Measurements from ENCODE around the gene NALCN.

NALCN gene

DNA sequence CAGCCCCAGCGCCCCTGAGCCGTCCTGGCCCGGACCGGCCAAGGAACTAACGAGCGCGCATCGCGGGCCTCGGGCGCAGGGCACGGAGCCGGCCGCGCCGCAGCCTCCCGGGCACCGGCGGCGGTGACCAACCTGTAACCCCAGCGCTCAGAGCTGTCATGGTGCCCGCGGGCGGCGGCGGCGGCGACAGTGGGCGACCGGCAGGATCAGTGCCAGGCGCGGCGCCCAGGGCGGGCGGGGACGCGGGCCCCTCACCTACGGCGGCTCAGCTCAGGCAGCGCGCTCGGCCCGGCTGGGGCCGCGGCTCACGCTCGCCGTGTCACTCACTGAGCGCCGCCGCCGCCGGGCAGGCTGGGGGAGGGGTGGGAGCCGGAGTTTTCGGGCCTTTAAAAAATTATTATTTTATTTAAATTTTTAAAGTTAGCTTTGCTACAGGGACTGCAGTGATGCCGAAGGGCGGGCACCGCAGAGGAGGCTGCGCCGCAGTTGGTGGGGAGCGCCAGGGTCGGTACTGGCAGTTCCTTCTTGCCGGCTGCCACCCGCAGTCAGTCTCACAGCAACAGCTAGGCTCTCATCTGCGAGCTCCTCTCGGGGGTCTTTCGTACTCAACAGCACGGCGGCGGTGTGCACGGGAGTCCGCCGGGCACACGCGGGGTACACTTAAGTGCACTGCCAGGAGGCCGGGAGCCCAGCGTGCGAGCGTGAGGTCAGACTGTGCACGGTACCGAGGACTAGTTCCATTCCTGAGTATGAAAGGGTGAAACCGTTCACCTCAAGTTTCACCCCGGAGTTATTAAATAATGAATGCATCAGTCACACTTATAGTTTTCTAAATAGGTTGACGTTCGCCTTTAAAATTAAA, at the start of gene NALCN:
Gene NALCN (minus strand): TSS at position 328 of the 862 bp plus-strand sequence. CDS start 17,382 bp downstream, outside the sequence.
- no peak for DNase-seq

- DNase-seq, result no peak
Measured at GRCh38 chr13:101465877-101466276, 49.6 kb upstream of the NALCN start.

DNA sequence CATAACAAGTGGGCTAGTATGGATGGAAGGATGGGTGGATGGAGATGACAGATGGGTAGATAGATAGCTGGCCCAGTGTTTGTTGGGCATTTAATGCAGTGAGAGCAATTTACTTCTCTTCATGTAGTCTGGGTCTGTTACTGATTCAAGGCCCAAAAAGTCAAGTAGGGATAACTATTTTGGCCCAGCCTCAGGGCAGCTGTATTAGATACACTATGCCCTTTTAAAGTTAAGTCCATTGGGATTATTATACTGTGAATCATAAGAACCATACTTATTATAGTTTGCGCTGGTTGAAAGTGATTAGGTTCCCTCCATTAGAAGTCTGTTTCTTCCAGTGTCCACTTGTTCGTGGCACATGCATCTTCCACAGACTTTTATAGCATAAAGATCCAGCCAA, 40.9 kb upstream of the NALCN start:
- no peak for DNase-seq

DNA sequence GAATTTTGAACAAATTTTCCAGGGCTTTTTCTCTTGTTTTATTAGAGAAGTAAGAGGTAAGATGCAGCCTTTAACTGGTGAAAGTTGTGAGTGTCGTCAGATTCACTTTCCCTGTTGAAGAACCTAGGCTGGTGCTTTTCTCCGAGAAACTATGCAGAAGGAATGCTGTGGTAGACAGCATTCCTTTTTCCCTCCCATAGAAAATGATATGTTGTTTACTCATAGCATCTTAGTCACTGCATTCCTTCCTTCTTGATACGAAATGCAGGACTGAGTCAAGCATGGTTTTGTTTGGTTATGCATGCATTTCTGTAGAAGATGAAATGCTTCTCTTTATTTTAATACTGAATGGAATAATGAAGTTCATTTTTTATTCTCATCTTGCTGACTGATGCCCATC, 39.6 kb upstream of the NALCN start:
- DNase-seq, result no peak

DNA sequence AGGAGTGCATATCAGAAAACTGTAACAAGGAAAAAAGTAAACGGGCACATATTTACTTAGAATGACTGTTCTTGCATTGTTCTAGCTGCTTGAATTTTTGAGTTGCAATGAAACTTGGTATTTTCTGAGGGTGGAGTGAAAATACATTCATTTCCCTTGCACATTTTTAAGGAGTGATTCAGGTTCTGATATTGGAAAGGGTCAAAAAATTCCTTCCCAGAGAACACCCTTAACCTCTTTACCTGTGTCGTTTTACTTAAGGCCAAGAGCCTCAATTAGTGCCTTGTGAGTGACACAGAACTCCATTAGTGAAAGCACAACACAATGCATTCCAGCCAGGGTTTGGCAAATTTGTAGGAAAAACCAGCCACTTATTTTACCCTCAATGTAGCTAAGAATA, 38.5 kb upstream of the NALCN start:
- DNase-seq, result no peak

- no peak for DNase-seq
Measured at GRCh38 chr13:101453784-101454201, 37.5 kb upstream of the NALCN start.

GRCh38 chr13:101452519-101453485, 36.5 kb upstream of the NALCN start, which contains the start of gene ITGBL1:
ITGBL1 (plus strand) TSS chr13:101452675; CDS start chr13:101452834, 159 bp downstream.
- DNase-seq, result no peak

DNA sequence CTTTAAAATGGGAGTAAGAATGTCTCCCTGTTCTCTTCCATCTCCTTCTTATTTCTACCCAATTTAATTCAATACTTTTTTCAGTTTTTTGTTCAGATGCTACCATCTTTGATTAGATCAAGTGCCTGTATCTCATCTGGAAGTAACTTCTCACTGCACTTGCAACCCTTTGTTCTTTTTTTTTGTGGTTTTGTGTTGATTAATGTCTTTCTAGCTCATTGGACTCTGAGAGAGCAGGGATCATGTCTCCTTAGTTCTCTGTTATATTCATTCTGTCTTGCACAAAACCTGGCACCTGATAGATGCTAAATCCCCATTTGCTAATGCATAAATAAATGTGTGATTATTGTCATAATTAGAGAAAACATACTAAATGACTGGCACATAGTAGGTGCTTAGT, 35.3 kb upstream of the NALCN start:
- DNase-seq, result no peak

- DNase-seq, result no peak
Measured at GRCh38 chr13:101450749-101451130, 34.4 kb upstream of the NALCN start.

DNA sequence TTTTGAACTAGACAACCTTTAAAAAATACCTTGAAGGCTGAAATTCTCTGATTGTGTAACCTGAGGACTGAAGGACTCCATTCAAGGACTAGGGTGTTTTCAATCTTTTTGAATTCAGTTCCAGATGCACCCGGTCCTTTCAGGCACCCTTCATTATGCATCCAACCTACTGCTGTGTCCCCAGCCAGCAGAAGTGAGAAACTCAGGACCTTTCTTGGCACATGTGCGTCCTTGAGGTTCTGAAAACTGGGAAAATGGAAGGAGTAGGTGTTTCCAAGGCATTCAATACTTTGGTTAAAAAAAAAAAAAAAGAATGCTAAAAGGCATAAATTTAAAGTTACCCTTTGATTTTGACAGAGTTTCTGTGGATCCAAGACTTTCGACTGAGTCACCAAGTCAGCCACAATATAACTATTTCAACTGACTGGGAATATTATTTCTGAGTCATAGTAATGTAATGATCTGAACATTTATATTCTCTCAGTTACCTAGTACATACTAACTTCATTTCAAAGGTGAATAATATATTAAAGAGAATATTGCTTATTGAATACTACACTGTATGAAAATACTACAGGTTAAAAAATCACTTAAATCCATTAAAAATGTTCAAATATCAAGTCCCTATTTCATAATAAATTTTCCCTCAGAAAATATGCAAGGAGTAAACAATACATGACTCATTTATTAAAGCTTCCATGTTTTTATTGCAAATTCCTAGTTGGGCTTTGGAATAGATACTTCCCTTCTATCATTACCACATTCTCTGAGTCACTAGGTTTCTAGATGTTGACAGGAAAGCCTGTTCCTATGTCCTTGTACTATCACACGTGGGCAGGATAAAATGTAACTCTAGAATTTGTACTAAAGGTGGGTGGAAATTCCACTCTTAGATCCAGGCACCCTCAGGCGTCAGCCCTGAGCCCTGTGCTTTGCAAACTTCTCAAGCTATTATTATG, 33.8 kb upstream of the NALCN start:
- DNase-seq, result no peak

- DNase-seq, result no peak
Measured at GRCh38 chr13:101447852-101448251, 31.5 kb upstream of the NALCN start.

- no peak for DNase-seq
Measured at GRCh38 chr13:101434486-101434885, 18.2 kb upstream of the NALCN start.

DNA sequence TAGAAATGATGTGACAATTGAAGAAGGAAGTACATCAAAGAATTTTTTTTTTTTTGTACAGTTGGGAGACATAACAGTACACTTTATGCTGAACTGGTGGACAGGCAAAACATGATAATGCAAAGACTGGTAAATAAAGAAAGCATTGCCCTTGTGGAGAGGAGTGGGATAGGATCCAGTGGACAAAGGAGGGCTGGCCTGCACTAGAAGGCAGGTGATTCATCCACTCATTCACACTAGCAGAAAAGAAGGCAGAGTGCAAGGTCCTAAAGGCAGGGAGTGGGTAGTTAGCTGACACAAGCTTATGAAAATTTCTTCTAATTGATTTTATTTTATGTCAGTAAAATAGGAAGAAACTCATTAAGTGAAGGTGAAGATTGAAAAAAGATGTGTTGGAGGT, 17.6 kb upstream of the NALCN start:
- no peak for DNase-seq

DNA sequence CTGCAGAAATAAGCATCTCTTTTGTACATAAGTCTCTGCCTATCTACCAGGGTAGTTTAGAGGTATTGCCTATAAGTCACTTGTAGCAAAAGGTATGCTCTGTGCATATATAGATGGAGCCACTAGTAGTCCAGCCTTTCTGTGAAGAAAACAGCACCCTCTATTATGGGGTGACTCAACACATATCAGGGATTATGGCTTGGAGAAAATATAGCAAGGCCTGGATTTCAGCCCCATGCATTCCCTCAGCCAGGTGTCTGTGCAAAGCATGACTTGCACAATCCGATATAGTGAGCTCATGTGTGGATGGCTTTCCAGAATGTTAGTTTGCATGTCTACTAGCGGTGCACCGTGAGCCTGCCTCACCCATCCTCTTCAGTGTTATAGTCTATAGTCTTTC, 13.4 kb upstream of the NALCN start:
- no peak for DNase-seq

- no peak for DNase-seq
Measured at GRCh38 chr13:101425623-101426022, 9.3 kb upstream of the NALCN start.

GRCh38 chr13:101425156-101425471, 8.8 kb upstream of the NALCN start:
- no peak for DNase-seq

DNA sequence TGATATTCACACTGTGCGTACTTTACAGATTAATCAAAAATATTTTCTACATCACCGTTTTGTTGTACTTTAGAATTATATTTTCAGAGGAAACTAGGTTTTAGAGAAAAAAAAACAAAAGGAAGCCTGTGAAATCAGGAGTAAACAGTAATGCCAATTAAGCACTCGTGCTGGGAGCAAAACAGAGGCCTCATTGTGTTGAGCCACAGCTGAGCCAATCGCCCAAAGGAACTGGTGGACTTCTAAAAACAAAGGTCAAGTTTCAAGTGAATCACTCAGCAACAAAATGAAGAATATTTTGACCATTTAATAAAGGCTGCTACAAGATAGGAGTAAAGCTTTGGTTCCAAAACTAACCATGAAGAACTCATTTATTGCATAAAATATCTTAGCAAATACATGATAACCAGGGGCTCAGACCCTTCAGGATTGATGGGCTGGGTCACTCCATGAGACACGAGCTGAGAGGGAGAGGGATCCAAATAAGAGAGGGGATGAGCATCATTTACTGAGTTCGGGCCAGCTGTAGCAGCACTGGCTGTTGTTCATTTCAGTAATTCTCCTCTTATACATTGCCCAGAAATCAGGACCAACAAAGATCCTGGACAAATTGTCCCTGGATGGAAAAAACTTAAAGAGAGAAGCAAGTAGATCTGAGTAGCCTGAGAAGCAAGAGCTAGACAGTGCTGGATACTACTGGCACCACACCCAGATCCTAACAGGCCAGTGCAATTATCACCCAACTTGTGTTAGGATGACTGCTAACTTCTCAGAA, 8.3 kb upstream of the NALCN start:
- DNase-seq, result no peak

DNA sequence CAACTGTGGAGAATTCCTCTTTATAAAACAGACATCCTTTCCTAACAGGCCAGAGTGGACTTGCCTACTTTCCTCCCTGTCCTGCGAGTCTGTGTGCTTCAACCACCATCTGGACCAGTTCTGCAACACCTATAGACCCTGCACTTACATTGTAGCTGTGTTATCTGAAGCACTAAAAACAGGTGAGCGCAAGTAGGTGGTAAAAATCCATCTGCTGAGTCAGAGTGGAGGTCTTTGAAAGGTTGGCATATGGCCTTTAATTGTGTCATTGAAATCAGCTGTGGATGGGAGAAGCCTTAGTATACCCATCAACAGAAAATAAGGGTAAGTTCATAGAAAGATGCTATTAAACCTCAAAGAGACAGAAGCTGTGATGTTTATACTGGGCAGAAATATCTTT, 7.6 kb upstream of the NALCN start:
- DNase-seq, result no peak

GRCh38 chr13:101417501-101417900, 1.2 kb upstream of the NALCN start:
- no peak for DNase-seq

GRCh38 chr13:101417043-101417406, 717 bp upstream of the NALCN start:
- no peak for DNase-seq

GRCh38 chr13:101415358-101416174, 742 bp downstream of the NALCN start:
- DNase-seq, result no peak
